Upper lobe of left lung (tissue), 6 donors: ENCODE measurements around the gene NGB. TPM values are rescaled to one million over a fixed set of nuclear protein-coding genes. Genes with fewer than 3 reads are reported as not detected.

Experiments used
- ATAC-seq, 2 donors: fragments of 200-7000 bp; cut with Tn5 transposase; one replicate each; pipeline ENCODE4 v1.9.1; 2022; ENCODE audit warnings: mild to moderate bottlenecking in 2 of 2, moderate library complexity in 2 of 2; ENCODE audit not compliant: low FRiP score in 2 of 2
- DNase-seq, 2 donors: peaks; one replicate each; pipeline ENCODE4 v3.0.0-alpha.2; 2019 to 2020
- H3K27ac ChIP-seq, 4 donors: fragments of 200-600 bp; sonication (generic); one replicate each; pipeline ENCODE4 v1.5.1; 2016 to 2019
- H3K27me3 ChIP-seq, 4 donors: fragments of 200-600 bp; sonication (generic); one replicate each; pipeline ENCODE4 v1.5.1; 2017 to 2019
- H3K36me3 ChIP-seq, 4 donors: fragments of 200-600 bp; sonication (generic); one replicate each; pipeline ENCODE4 v1.5.1; 2016 to 2019
- H3K4me1 ChIP-seq, 4 donors: fragments of 200-600 bp; sonication (generic); one replicate each; pipeline ENCODE4 v1.5.1; 2018 to 2019
- H3K4me3 ChIP-seq, 4 donors: fragments of 200-600 bp; sonication (generic); one replicate each; pipeline ENCODE4 v1.5.1; 2017 to 2019; ENCODE audit warnings: mild to moderate bottlenecking in 2 of 4, moderate library complexity in 1 of 4
- H3K9me3 ChIP-seq, 4 donors: fragments of 200-600 bp; sonication (generic); one replicate each; pipeline ENCODE4 v1.5.1; 2018 to 2019
- EP300 ChIP-seq, 4 donors: sonication (generic); formaldehyde crosslinking; IDR thresholded peaks; one replicate each; pipeline ENCODE4 v1.5.1; 2017; ENCODE audit warnings: antibody characterized with exemption in 4 of 4, control low read depth in 2 of 4
- POLR2A ChIP-seq, 4 donors: fragments of 450-650 bp; IDR thresholded peaks; one replicate each; pipeline ENCODE4 v1.5.1; 2016 to 2017; ENCODE audit warnings: antibody characterized with exemption in 4 of 4, mild to moderate bottlenecking in 2 of 4
- POLR2AphosphoS5 ChIP-seq, 2 donors: sonication (generic); formaldehyde crosslinking; IDR thresholded peaks; one replicate each; pipeline ENCODE4 v1.5.1; 2017; ENCODE audit warnings: antibody characterized with exemption in 2 of 2
- WGBS, 2 donors: methylation state at CpG; one replicate each; pipeline ENCODE4 v1.1.5; 2017 to 2018; 5-methylcytosine and 5-hydroxymethylcytosine counted together
- total RNA-seq, 6 donors: library from RNA; depleted of rRNA in 4 of 6; stranded (reverse); fragments of >200 nt in 4 of 6; gene quantifications; one replicate each; pipeline versions ENCODE4 v1.1.0 to v1.2.1, GENCODE V29; 2016 to 2021
- TF ChIP-seq, protein P1 (sequence below), 6 experiments: fragments of 450-650 bp in 4 of 6; fragments of 200-600 bp in 2 of 6; sonication (generic) in 2 of 6; IDR thresholded peaks; one replicate each; pipeline ENCODE4 v1.5.1; 2016 to 2019; ENCODE audit warnings: antibody characterized with exemption in 6 of 6
- donor health status: DM: no; HTN: no; CAD: no; lungs with moderate emphysema.
- donor health status: DM: no; HTN: yes; CAD: no; lungs with severe emphysema.

The NGB gene
- total RNA-seq, 6 donors from 2014 or later: 0.30 TPM; not detected in 5

DNA sequence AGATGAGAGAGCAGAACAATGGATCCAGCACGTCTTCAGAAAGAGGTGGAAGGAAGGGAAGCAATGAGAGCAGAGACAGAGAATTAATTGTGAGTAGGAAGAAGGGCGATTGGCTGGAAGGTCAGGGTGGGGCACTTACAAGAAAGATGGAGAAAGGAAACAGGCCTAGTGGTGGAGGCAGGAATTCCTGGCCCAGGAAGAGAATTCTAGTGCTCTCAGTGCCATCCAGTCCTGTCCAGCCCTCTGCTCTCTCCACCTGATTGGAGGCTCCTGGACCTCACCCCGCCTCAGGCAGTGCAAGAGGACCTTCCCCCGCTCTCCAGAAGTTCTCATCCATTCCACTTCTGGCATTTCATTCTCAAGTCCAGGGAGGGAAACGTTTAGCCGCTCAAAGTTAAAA lies 43.0 kb downstream of the NGB start:
- TF ChIP-seq POLR2AphosphoS5 (IDR thresholded peaks at IDR 0.05) (no peak), EP300 (IDR thresholded peaks at IDR 0.05) (no peak), POLR2A (IDR thresholded peaks at IDR 0.05) (no peak)
- TF ChIP-seq, protein P1, sequence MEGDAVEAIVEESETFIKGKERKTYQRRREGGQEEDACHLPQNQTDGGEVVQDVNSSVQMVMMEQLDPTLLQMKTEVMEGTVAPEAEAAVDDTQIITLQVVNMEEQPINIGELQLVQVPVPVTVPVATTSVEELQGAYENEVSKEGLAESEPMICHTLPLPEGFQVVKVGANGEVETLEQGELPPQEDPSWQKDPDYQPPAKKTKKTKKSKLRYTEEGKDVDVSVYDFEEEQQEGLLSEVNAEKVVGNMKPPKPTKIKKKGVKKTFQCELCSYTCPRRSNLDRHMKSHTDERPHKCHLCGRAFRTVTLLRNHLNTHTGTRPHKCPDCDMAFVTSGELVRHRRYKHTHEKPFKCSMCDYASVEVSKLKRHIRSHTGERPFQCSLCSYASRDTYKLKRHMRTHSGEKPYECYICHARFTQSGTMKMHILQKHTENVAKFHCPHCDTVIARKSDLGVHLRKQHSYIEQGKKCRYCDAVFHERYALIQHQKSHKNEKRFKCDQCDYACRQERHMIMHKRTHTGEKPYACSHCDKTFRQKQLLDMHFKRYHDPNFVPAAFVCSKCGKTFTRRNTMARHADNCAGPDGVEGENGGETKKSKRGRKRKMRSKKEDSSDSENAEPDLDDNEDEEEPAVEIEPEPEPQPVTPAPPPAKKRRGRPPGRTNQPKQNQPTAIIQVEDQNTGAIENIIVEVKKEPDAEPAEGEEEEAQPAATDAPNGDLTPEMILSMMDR (IDR thresholded peaks at IDR 0.05): no peak
- Histone ChIP-seq H3K9me3 (no peaks in the 10 kb centered on the region), H3K27ac (no peak overlapping the region), H3K4me1 (no peaks in the 10 kb centered on the region), H3K4me3 (no peak overlapping the region), H3K27me3 (no peaks in the 10 kb centered on the region), H3K36me3 (no peaks in the 10 kb centered on the region)
- no peak for ATAC-seq
- 46 to 61% methylated on average over 6 of the region's 6 CpGs for WGBS, 2 donors
- DNase-seq: no peak

- Histone ChIP-seq H3K4me1 (no peaks in the 10 kb centered on the region), H3K36me3 (no peaks in the 10 kb centered on the region), H3K27me3 (no peaks in the 10 kb centered on the region), H3K9me3 (no peaks in the 10 kb centered on the region), H3K27ac (no peak overlapping the region), H3K4me3 (no peak overlapping the region)
- no peak for DNase-seq
- 65 to 84% methylated on average over 13 to 14 of the region's 14 CpGs for WGBS, 2 donors
- no peak for ATAC-seq
- no peak for TF ChIP-seq POLR2AphosphoS5 (IDR thresholded peaks at IDR 0.05)
- TF ChIP-seq, protein P1 (IDR thresholded peaks at IDR 0.05): no peak
- no peak for TF ChIP-seq EP300 (IDR thresholded peaks at IDR 0.05)
- TF ChIP-seq POLR2A (IDR thresholded peaks at IDR 0.05): no peak
Observed at GRCh38 chr14:77225892-77226557, 45.0 kb downstream of the NGB start.

DNA sequence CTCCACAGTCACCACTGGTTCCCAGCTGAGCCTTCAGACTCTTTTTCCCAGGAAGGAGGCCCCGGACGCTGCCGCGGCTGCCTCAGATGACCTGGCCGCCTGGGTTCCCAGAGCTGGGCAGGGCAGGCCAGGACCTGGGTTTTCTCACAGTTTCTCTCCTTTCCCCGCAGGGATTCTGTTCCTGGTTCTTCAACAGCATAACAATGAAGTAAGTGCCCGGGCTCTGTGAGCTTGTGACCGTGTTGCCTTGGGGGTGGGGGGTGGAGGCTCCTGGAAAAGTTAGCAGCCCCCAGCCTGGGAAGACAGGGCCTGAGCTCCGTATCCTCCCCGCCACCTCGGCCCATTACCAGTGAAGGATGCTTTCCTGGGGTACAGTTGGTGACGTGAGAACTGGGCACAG lies 45.8 kb downstream of the NGB start:
- H3K4me1 ChIP-seq: no peaks in the 10 kb centered on the region
- no peaks in the 10 kb centered on the region for H3K36me3 ChIP-seq
- WGBS, 2 donors: 66 to 76% methylated on average over 12 of the region's 12 CpGs
- DNase-seq: no peak
- H3K4me3 ChIP-seq: no peak overlapping the region
- ATAC-seq: no peak
- TF ChIP-seq POLR2A (IDR thresholded peaks at IDR 0.05): no peak
- no peak for TF ChIP-seq POLR2AphosphoS5 (IDR thresholded peaks at IDR 0.05)
- no peak for TF ChIP-seq EP300 (IDR thresholded peaks at IDR 0.05)
- TF ChIP-seq, protein P1 (IDR thresholded peaks at IDR 0.05): no peak
- H3K27ac ChIP-seq: no peak overlapping the region
- no peaks in the 10 kb centered on the region for H3K9me3 ChIP-seq
- H3K27me3 ChIP-seq: no peaks in the 10 kb centered on the region

- TF ChIP-seq, protein P1 (IDR thresholded peaks at IDR 0.05): no peak
- TF ChIP-seq POLR2A (IDR thresholded peaks at IDR 0.05): no peak
- TF ChIP-seq POLR2AphosphoS5 (IDR thresholded peaks at IDR 0.05): no peak
- TF ChIP-seq EP300 (IDR thresholded peaks at IDR 0.05): no peak
- WGBS, 2 donors: 39 to 49% methylated on average over 4 of the region's 4 CpGs
Observed at GRCh38 chr14:77224212-77224611, 46.8 kb downstream of the NGB start.

More at GRCh38 chr14:77224212-77224611, 46.8 kb downstream of the NGB start:
- ATAC-seq (no peak), DNase-seq (no peak)
- no peaks in the 10 kb centered on the region for H3K27me3 ChIP-seq
- H3K27ac ChIP-seq: no peak overlapping the region
- no peaks in the 10 kb centered on the region for H3K4me1 ChIP-seq
- H3K4me3 ChIP-seq: no peak overlapping the region
- no peaks in the 10 kb centered on the region for H3K36me3 ChIP-seq
- no peaks in the 10 kb centered on the region for H3K9me3 ChIP-seq
